H1 (cell line): ENCODE results near the gene LDLRAD1. TPM values are rescaled to one million over a fixed set of nuclear protein-coding genes. Genes with fewer than 3 reads are reported as not detected.

Experiments
- CTCF ChIA-PET: fragments of 300-600 bp; sonication (Branson Sonifier 250); formaldehyde crosslinking; loops from one replicate; lab custom pipeline; 2021; ENCODE audit not compliant: partially characterized antibody; lab: Charles Lee
- POLR2A ChIA-PET: fragments of 300-600 bp; sonication (Branson Sonifier 250); formaldehyde crosslinking; loops from one replicate; lab custom pipeline; 2021; ENCODE audit warnings: inconsistent platforms; ENCODE audit not compliant: partially characterized antibody; lab: Charles Lee
- DNase-seq, 2 experiments: peaks; one replicate each; pipeline versions ENCODE4 v3.0.0 to v3.0.0-alpha.2; 2010 to 2022; ENCODE audit warnings: low spot score in 2 of 2, low read depth in 1 of 2, mixed read lengths in 1 of 2
- FAIRE-seq: peaks from 2 replicates; lab custom pipeline; 2011; peaks lifted over from hg19 to GRCh38; lab: Jason Lieb, UNC
- H2AFZ ChIP-seq: 2 replicates; pipeline ENCODE4 v1.8.1; 2012; ENCODE audit warnings: low read length, inconsistent platforms
- H2AK5ac ChIP-seq: 2 replicates; pipeline ENCODE4 v1.6.1; 2013; ENCODE audit warnings: low read depth, low read length
- H2BK120ac ChIP-seq: replicated peaks from 2 replicates; pipeline ENCODE3; 2013; ENCODE audit warnings: low read depth, low read length, inconsistent platforms
- H2BK12ac ChIP-seq: 2 replicates; pipeline ENCODE4 v1.6.1; 2013; ENCODE audit warnings: low read depth, low read length
- H2BK15ac ChIP-seq: 2 replicates; pipeline ENCODE4 v1.6.1; 2013; ENCODE audit warnings: low read length
- H2BK20ac ChIP-seq: 2 replicates; pipeline ENCODE4 v1.6.1; 2013; ENCODE audit warnings: low read length
- H2BK5ac ChIP-seq: 2 replicates; pipeline ENCODE4 v1.6.1; 2013; ENCODE audit warnings: low read depth, low read length
- H3K14ac ChIP-seq: 2 replicates; pipeline ENCODE4 v1.6.1; 2013; ENCODE audit warnings: inconsistent platforms; ENCODE audit not compliant: insufficient read length
- H3K18ac ChIP-seq: 2 replicates; pipeline ENCODE4 v1.6.1; 2013; ENCODE audit warnings: low read length; ENCODE audit errors: extremely low read depth
- H3K23ac ChIP-seq: 2 replicates; pipeline ENCODE4 v1.6.1; 2013; ENCODE audit warnings: inconsistent platforms; ENCODE audit not compliant: insufficient read length
- H3K23me2 ChIP-seq: 2 replicates; pipeline ENCODE4 v1.6.1; 2013; ENCODE audit warnings: low read depth, low read length
- H3K27ac ChIP-seq: 2 replicates; pipeline ENCODE4 v1.6.1; 2011; ENCODE audit warnings: low read depth, low read length, inconsistent platforms
- H3K27me3 ChIP-seq, 4 experiments: replicated peaks in 1 of 4; 1 replicate in 1 of 4; 2 replicates in 3 of 4; pipeline versions ENCODE4 v1.6.1 to v1.8.1; 2011 to 2013; ENCODE audit warnings: low read length in 3 of 4, mild to moderate bottlenecking in 3 of 4, inconsistent platforms in 2 of 4, mixed read lengths in 2 of 4, moderate library complexity in 1 of 4; ENCODE audit not compliant: control insufficient read depth in 3 of 4, insufficient read depth in 3 of 4; ENCODE audit errors: extremely low read depth in 1 of 4
- H3K36me3 ChIP-seq, 4 experiments: 2 replicates each; pipeline versions ENCODE4 v1.6.1 to v1.8.1; 2011 to 2013; ENCODE audit warnings: mild to moderate bottlenecking in 4 of 4, low read length in 3 of 4, moderate library complexity in 2 of 4, control low read depth in 1 of 4, inconsistent platforms in 1 of 4; ENCODE audit not compliant: insufficient read depth in 4 of 4, control insufficient read depth in 2 of 4
- H3K4ac ChIP-seq: replicated peaks from 2 replicates; pipeline ENCODE3; 2013; ENCODE audit warnings: low read length, low read depth, mixed read lengths, inconsistent platforms; ENCODE audit not compliant: insufficient read length
- H3K4me1 ChIP-seq, 4 experiments: replicated peaks in 1 of 4; 1 replicate in 1 of 4; 2 replicates in 3 of 4; pipeline versions ENCODE4 v1.6.1 to v1.8.1; 2011 to 2013; ENCODE audit warnings: low read length in 3 of 4, inconsistent platforms in 2 of 4, mixed read lengths in 1 of 4; ENCODE audit not compliant: insufficient read depth in 4 of 4, control insufficient read depth in 3 of 4
- H3K4me2 ChIP-seq, 2 experiments: 2 replicates each; pipeline versions ENCODE4 v1.6.1 to v1.8.1; 2011 to 2013; ENCODE audit warnings: low read depth in 2 of 2, low read length in 2 of 2, control low read depth in 1 of 2, inconsistent platforms in 1 of 2, mild to moderate bottlenecking in 1 of 2; ENCODE audit not compliant: insufficient read depth in 1 of 2
- H3K4me3 ChIP-seq, 4 experiments: fragments of 200-600, 300-600 bp in 1 of 4; sonication (generic), shearing (Covaris generic), sonication (Bioruptor Twin) in 1 of 4; 2 replicates each; pipeline versions ENCODE4 v1.5.1 to v1.8.1; 2011 to 2016; ENCODE audit warnings: low read length in 4 of 4, low read depth in 3 of 4, control low read depth in 2 of 4, inconsistent platforms in 2 of 4, mild to moderate bottlenecking in 2 of 4, mixed read lengths in 1 of 4, moderate library complexity in 1 of 4; ENCODE audit not compliant: insufficient read depth in 2 of 4; ENCODE audit errors: extremely low read depth in 1 of 4
- H3K56ac ChIP-seq: replicated peaks from 2 replicates; pipeline ENCODE3; 2013; ENCODE audit warnings: low read depth, mild to moderate bottlenecking, mixed read lengths, low read length, inconsistent platforms; ENCODE audit not compliant: insufficient read length
- H3K79me1 ChIP-seq: 2 replicates; pipeline ENCODE4 v1.6.1; 2013; ENCODE audit warnings: low read depth, low read length, control low read depth
- H3K79me2 ChIP-seq, 2 experiments: 2 replicates each; pipeline versions ENCODE4 v1.6.1 to v1.8.1; 2012 to 2013; ENCODE audit warnings: low read length in 2 of 2, mild to moderate bottlenecking in 2 of 2, inconsistent platforms in 1 of 2; ENCODE audit not compliant: insufficient read depth in 2 of 2, control insufficient read depth in 1 of 2
- H3K9ac ChIP-seq, 4 experiments: replicated peaks in 1 of 4; 1 replicate in 1 of 4; 2 replicates in 3 of 4; pipeline versions ENCODE4 v1.6.1 to v1.8.1; 2011 to 2013; ENCODE audit warnings: low read depth in 3 of 4, low read length in 3 of 4, control low read depth in 2 of 4, mild to moderate bottlenecking in 2 of 4, moderate library complexity in 2 of 4, inconsistent platforms in 1 of 4; ENCODE audit errors: extremely low read depth in 1 of 4
- H3K9me3 ChIP-seq, 2 experiments: 2 replicates each; pipeline versions ENCODE4 v1.6.1 to v1.8.1; 2012 to 2013; ENCODE audit warnings: mild to moderate bottlenecking in 2 of 2, moderate library complexity in 2 of 2, control low read depth in 1 of 2, inconsistent platforms in 1 of 2, low read depth in 1 of 2, low read length in 1 of 2, mixed read lengths in 1 of 2; ENCODE audit not compliant: insufficient read depth in 2 of 2
- H4K20me1 ChIP-seq, 2 experiments: replicated peaks in 1 of 2; 2 replicates each; pipeline versions ENCODE3 to v1.8.1; 2011 to 2013; ENCODE audit warnings: inconsistent platforms in 2 of 2, low read length in 2 of 2, mild to moderate bottlenecking in 1 of 2; ENCODE audit not compliant: insufficient read depth in 2 of 2, control insufficient read depth in 1 of 2
- H4K5ac ChIP-seq: 2 replicates; pipeline ENCODE4 v1.6.1; 2013; ENCODE audit warnings: low read length, low read depth, mixed read lengths, inconsistent platforms; ENCODE audit not compliant: insufficient read length
- H4K8ac ChIP-seq: 2 replicates; pipeline ENCODE4 v1.8.0; 2013; ENCODE audit warnings: mild to moderate bottlenecking, moderate library complexity, low read length, inconsistent platforms; ENCODE audit not compliant: insufficient read depth; ENCODE audit errors: extremely low read depth
- H4K91ac ChIP-seq: replicated peaks from 2 replicates; pipeline ENCODE3; 2013; ENCODE audit warnings: low read length, mixed read lengths, inconsistent platforms; ENCODE audit not compliant: insufficient read length
- ASH2L ChIP-seq: fragments of 200-600, 300-600 bp; sonication (generic); IDR thresholded peaks from one replicate; pipeline ENCODE4 v1.7.1; 2017; ENCODE audit warnings: low read length
- ATF3 ChIP-seq: IDR thresholded peaks from 2 replicates; pipeline ENCODE4 v1.6.1; 2011; ENCODE audit warnings: low read depth, mild to moderate bottlenecking, low read length; ENCODE audit not compliant: insufficient read depth
- CBX5 ChIP-seq: fragments of 300-800, 300-1000 bp; sonication (generic); IDR thresholded peaks from 2 replicates; pipeline ENCODE4 v1.7.1; 2016; ENCODE audit warnings: antibody characterized with exemption, low read length, low read depth
- CHD2 ChIP-seq: IDR thresholded peaks from 2 replicates; pipeline ENCODE4 v1.6.1; 2012; ENCODE audit warnings: low read length, improper control_type of control experiment
- KDM1A ChIP-seq: fragments of 200-600, 300-600 bp; sonication (generic); IDR thresholded peaks from 2 replicates; pipeline ENCODE4 v1.7.1; 2016; ENCODE audit warnings: mild to moderate bottlenecking, low read length, borderline replicate concordance
- MAX ChIP-seq: IDR thresholded peaks from 2 replicates; pipeline ENCODE4 v1.6.1; 2012; ENCODE audit warnings: inconsistent platforms
- PHF8 ChIP-seq: fragments of 200-600 bp; sonication (generic); conservative IDR thresholded peaks from 2 replicates; pipeline ENCODE4 v1.7.1; 2012; ENCODE audit warnings: low read depth, mild to moderate bottlenecking, inconsistent platforms, low read length, moderate library complexity
- POU5F1 ChIP-seq: IDR thresholded peaks from 2 replicates; pipeline ENCODE4 v1.6.1; 2011; ENCODE audit warnings: low read depth, mild to moderate bottlenecking, low read length, moderate library complexity
- RBBP5 ChIP-seq: IDR thresholded peaks from 2 replicates; pipeline ENCODE4 v1.7.1; 2012; ENCODE audit warnings: low read depth, mild to moderate bottlenecking, inconsistent platforms, low read length, moderate library complexity, borderline replicate concordance
- RFX5 ChIP-seq: IDR thresholded peaks from 2 replicates; pipeline ENCODE4 v1.6.1; 2011; ENCODE audit warnings: low read depth, low read length, improper control_type of control experiment, borderline replicate concordance
- SIX5 ChIP-seq: IDR thresholded peaks from 2 replicates; pipeline ENCODE4 v1.6.1; 2011; ENCODE audit warnings: mild to moderate bottlenecking, low read depth, low read length
- SP4 ChIP-seq: IDR thresholded peaks from 2 replicates; pipeline ENCODE4 v1.6.1; 2012; ENCODE audit warnings: low read length, inconsistent platforms
- SRF ChIP-seq: IDR thresholded peaks from 2 replicates; pipeline ENCODE4 v1.6.1; 2011; ENCODE audit warnings: mild to moderate bottlenecking, low read depth, low read length, moderate library complexity
- polyA plus RNA-seq, 7 experiments: library from polyadenylated mRNA; depleted of rRNA in 3 of 7; stranded (reverse) in 5 of 7; unstranded in 2 of 7; fragments of >200 nt in 5 of 7; fragments of 200-250 nt in 2 of 7; gene quantifications; 1 replicate in 5 of 7; 2 replicates in 1 of 7; 4 replicates in 1 of 7; pipeline versions ENCODE4 v1.2.1 to v1.2.3, GENCODE V29; 2011 to 2013; ENCODE audit warnings: missing spikeins in 2 of 7, mixed read lengths in 2 of 7
- total RNA-seq: library from RNA; stranded (reverse); fragmentation: NEBNext Ultra II Directional; extraction: Animal tissue kit (Norgen Biotek cat#: 25700); gene quantifications from 2 replicates; pipeline ENCODE4 v1.2.1, GENCODE V29; 2021

LDLRAD1 gene
- total and polyA plus RNA-seq, 2 of the 8 experiments (the other 6 are each of a cell fraction or from before 2014, with no cell fraction given): not detected

- H2AFZ ChIP-seq: no peak overlapping the region
- TF ChIP-seq CHD2: no peak
- TF ChIP-seq SRF: no peak
- no peak for TF ChIP-seq RBBP5
- no peak for TF ChIP-seq SIX5
- TF ChIP-seq SP4: no peak
- no peak for TF ChIP-seq CBX5
- no peak for TF ChIP-seq PHF8
- TF ChIP-seq MAX: no peak
- TF ChIP-seq ASH2L: no peak
- no peak for TF ChIP-seq POU5F1
- TF ChIP-seq RFX5: no peak
- TF ChIP-seq KDM1A: no peak
- no peak for TF ChIP-seq ATF3
- H3K4me3 ChIP-seq: no peak overlapping the region
- no peak overlapping the region for H4K91ac ChIP-seq
- H3K23me2 ChIP-seq: no peaks in the 10 kb centered on the region
- H2BK5ac ChIP-seq: no peak overlapping the region
- H3K9me3 ChIP-seq: peaks cover 3 to 10% of the 10 kb centered on the region in 2 experiments; a peak in 3 of 4 replicates
- POLR2A ChIA-PET: no interaction called here
- no peak overlapping the region for H3K18ac ChIP-seq
- no peak for DNase-seq
- H3K27ac ChIP-seq: no peak overlapping the region
- H4K8ac ChIP-seq: no peak overlapping the region
- no peaks in the 10 kb centered on the region for H4K20me1 ChIP-seq
- H3K56ac ChIP-seq: no peak overlapping the region
- H3K14ac ChIP-seq: no peak overlapping the region
- CTCF ChIA-PET: interaction anchor here (0.6 to 1.4 kb wide), 2 partner anchors 10 to 123 kb away, joined by 3 read pairs; no protein-coding TSS in a partner anchor
- no peak overlapping the region for H2BK20ac ChIP-seq
- no peak overlapping the region for H3K23ac ChIP-seq
- H3K27me3 ChIP-seq: no peaks in the 10 kb centered on the region
- no peak overlapping the region for H2BK120ac ChIP-seq
- no peak overlapping the region for H2AK5ac ChIP-seq
- H3K9ac ChIP-seq: no peak overlapping the region
- H3K4me1 ChIP-seq: no peaks in the 10 kb centered on the region
- H3K79me2 ChIP-seq: no peaks in the 10 kb centered on the region
- H2BK15ac ChIP-seq: no peak overlapping the region
- H3K4me2 ChIP-seq: no peak overlapping the region
- H3K4ac ChIP-seq: no peak overlapping the region
- H3K79me1 ChIP-seq: no peaks in the 10 kb centered on the region
- no peak for FAIRE-seq
- H4K5ac ChIP-seq: no peak overlapping the region
- no peak overlapping the region for H2BK12ac ChIP-seq
- H3K36me3 ChIP-seq: no peaks in the 10 kb centered on the region
Observed at GRCh38 chr1:53999920-54000319, 18.1 kb downstream of the LDLRAD1 start.
